NCI-H446 (cell line): ENCODE measurements around the gene DKK3.
A peak's percentile ranks its signal among the peaks of the same experiment; 100 is the strongest.

Source experiments
- DNase-seq, 2 experiments: peaks; one replicate each; lab custom pipeline; 2025; lab: John Stamatoyannopoulos, UW

The DKK3 gene

GRCh38 chr11:11967669-11968510, 40.5 kb downstream of the DKK3 start:
- peak in 1 of 2 experiments; percentile 53 for DNase-seq

GRCh38 chr11:11966826-11967668, 41.4 kb downstream of the DKK3 start:
- DNase-seq: peak; percentile 27 to 77

GRCh38 chr11:11966354-11966741, 42.1 kb downstream of the DKK3 start:
- no peak for DNase-seq

GRCh38 chr11:11965656-11966353, 42.6 kb downstream of the DKK3 start:
- no peak for DNase-seq

GRCh38 chr11:11965192-11965591, 43.2 kb downstream of the DKK3 start:
- DNase-seq: no peak

- DNase-seq: no peak
Observed at GRCh38 chr11:11964774-11965150, 43.7 kb downstream of the DKK3 start.

GRCh38 chr11:11963842-11964773, 44.3 kb downstream of the DKK3 start:
- DNase-seq: peak; percentile 36 to 68

GRCh38 chr11:11963067-11963466, 45.4 kb downstream of the DKK3 start:
- no peak for DNase-seq

- no peak for DNase-seq
Observed at GRCh38 chr11:11961399-11962028, 46.9 kb downstream of the DKK3 start.

- DNase-seq: no peak
Observed at GRCh38 chr11:11960687-11961086, 47.7 kb downstream of the DKK3 start.

- DNase-seq: no peak
Observed at GRCh38 chr11:11959601-11960000, 48.8 kb downstream of the DKK3 start.

- DNase-seq: no peak
Observed at GRCh38 chr11:11958403-11959231, 49.8 kb downstream of the DKK3 start.

GRCh38 chr11:11956006-11956405, 52.4 kb downstream of the DKK3 start:
- DNase-seq: no peak

GRCh38 chr11:11952036-11952435, 56.4 kb downstream of the DKK3 start:
- DNase-seq: no peak

- no peak for DNase-seq
Observed at GRCh38 chr11:11949482-11949881, 58.9 kb downstream of the DKK3 start.

GRCh38 chr11:11948242-11948947, 60.0 kb downstream of the DKK3 start:
- DNase-seq: no peak

GRCh38 chr11:11947825-11948224, 60.6 kb downstream of the DKK3 start:
- DNase-seq: no peak

GRCh38 chr11:11946878-11947277, 61.5 kb downstream of the DKK3 start:
- no peak for DNase-seq

- DNase-seq: no peak
Observed at GRCh38 chr11:11946180-11946579, 62.2 kb downstream of the DKK3 start.
